Breast epithelium (tissue), 4 donors: ENCODE data around the gene SEMA3F. TPM values are rescaled to one million over a fixed set of nuclear protein-coding genes. Genes with fewer than 3 reads are reported as not detected.
A peak's percentile ranks its signal among the peaks of the same experiment; 100 is the strongest.

ENCODE experiments used
- DNase-seq, 2 donors: peaks; one replicate each; pipeline ENCODE4 v3.0.0-alpha.2; 2019; ENCODE audit warnings: low spot score in 2 of 2
- H3K27ac ChIP-seq, 2 donors: fragments of 200-600 bp; sonication (generic) in 1 of 2; one replicate each; pipeline ENCODE4 v1.5.1; 2016 to 2019; ENCODE audit warnings: mild to moderate bottlenecking in 1 of 2
- H3K27me3 ChIP-seq, 2 donors: fragments of 200-600 bp; sonication (generic) in 1 of 2; one replicate each; pipeline versions ENCODE4 v1.5.1 to v1.6.0; 2017 to 2019; ENCODE audit warnings: control low read depth in 1 of 2, mild to moderate bottlenecking in 1 of 2
- H3K36me3 ChIP-seq: fragments of 200-600 bp; one replicate; pipeline ENCODE4 v1.5.1; 2019
- H3K4me1 ChIP-seq, 2 donors: fragments of 200-600 bp; sonication (generic); one replicate each; pipeline ENCODE4 v1.5.1; 2016 to 2019; ENCODE audit warnings: control low read depth in 1 of 2
- H3K4me3 ChIP-seq, 3 donors: fragments of 200-600 bp; sonication (generic); 1 replicate in 2 of 3; 2 replicates in 1 of 3; pipeline ENCODE4 v1.5.1; 2016 to 2019; ENCODE audit warnings: mild to moderate bottlenecking in 3 of 3, moderate library complexity in 2 of 3
- H3K9me3 ChIP-seq, 2 donors: fragments of 200-600 bp; sonication (generic) in 1 of 2; one replicate each; pipeline ENCODE4 v1.5.1; 2016 to 2019; ENCODE audit warnings: control low read depth in 1 of 2
- POLR2A ChIP-seq: fragments of 450-650 bp; IDR thresholded peaks from one replicate; pipeline ENCODE4 v1.6.1; 2016; ENCODE audit warnings: antibody characterized with exemption, mild to moderate bottlenecking, moderate library complexity
- POLR2AphosphoS5 ChIP-seq, 3 donors: sonication (generic); formaldehyde crosslinking; IDR thresholded peaks; one replicate each; pipeline ENCODE4 v1.6.1; 2017; ENCODE audit warnings: antibody characterized with exemption in 3 of 3
- intact Hi-C: fragments of 100-400 bp; cut with DNase I; formaldehyde crosslinking; loops from one replicate; pipeline ENCODE4 v1.15.1; 2023; ENCODE audit warnings: low total_unique reads
- total RNA-seq, 3 donors: library from RNA; depleted of rRNA; stranded (reverse); fragments of >200 nt; gene quantifications; one replicate each; pipeline ENCODE4 v1.1.0, GENCODE V29; 2016
- TF ChIP-seq, protein P1 (sequence below), 3 donors: fragments of 450-650 bp; IDR thresholded peaks; one replicate each; pipeline ENCODE4 v1.5.1; 2016 to 2017; ENCODE audit warnings: antibody characterized with exemption in 3 of 3, mild to moderate bottlenecking in 3 of 3, moderate library complexity in 3 of 3

Gene SEMA3F
- total RNA-seq, 3 donors from 2014 or later = 7.7 to 49.8 (median 26.9) TPM

- H3K27me3 ChIP-seq = no peaks in the 10 kb centered on the region
- intact Hi-C loops = no loop called here
- peak overlapping the region; percentile 47 to 89 (median 66) for H3K4me3 ChIP-seq
- peak overlapping the region; percentile 78 to 90 for H3K27ac ChIP-seq
- no peaks in the 10 kb centered on the region for H3K9me3 ChIP-seq
- peaks cover 13 to 21% of the 10 kb centered on the region in 2 donors for H3K4me1 ChIP-seq
- no peak for TF ChIP-seq POLR2AphosphoS5 (IDR thresholded peaks at IDR 0.05)
- no peak for DNase-seq
- H3K36me3 ChIP-seq = no peaks in the 10 kb centered on the region
Measured at GRCh38 chr3:50155891-50156290, 767 bp downstream of the SEMA3F start.

- H3K4me1 ChIP-seq = peaks cover 5 to 12% of the 10 kb centered on the region in 2 donors
- H3K27ac ChIP-seq = peak overlapping the region; percentile 78 to 90
- intact Hi-C loops = no loop called here
- H3K9me3 ChIP-seq = no peaks in the 10 kb centered on the region
- no peaks in the 10 kb centered on the region for H3K36me3 ChIP-seq
- H3K4me3 ChIP-seq = peak overlapping the region; percentile 47 to 89 (median 66)
- H3K27me3 ChIP-seq = no peaks in the 10 kb centered on the region
- no peak for DNase-seq
- no peak for TF ChIP-seq POLR2A
- TF ChIP-seq, protein P1, sequence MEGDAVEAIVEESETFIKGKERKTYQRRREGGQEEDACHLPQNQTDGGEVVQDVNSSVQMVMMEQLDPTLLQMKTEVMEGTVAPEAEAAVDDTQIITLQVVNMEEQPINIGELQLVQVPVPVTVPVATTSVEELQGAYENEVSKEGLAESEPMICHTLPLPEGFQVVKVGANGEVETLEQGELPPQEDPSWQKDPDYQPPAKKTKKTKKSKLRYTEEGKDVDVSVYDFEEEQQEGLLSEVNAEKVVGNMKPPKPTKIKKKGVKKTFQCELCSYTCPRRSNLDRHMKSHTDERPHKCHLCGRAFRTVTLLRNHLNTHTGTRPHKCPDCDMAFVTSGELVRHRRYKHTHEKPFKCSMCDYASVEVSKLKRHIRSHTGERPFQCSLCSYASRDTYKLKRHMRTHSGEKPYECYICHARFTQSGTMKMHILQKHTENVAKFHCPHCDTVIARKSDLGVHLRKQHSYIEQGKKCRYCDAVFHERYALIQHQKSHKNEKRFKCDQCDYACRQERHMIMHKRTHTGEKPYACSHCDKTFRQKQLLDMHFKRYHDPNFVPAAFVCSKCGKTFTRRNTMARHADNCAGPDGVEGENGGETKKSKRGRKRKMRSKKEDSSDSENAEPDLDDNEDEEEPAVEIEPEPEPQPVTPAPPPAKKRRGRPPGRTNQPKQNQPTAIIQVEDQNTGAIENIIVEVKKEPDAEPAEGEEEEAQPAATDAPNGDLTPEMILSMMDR (IDR thresholded peaks at IDR 0.05) = no peak
- TF ChIP-seq POLR2AphosphoS5 (IDR thresholded peaks at IDR 0.05) = no peak
Measured at GRCh38 chr3:50156549-50157493, 1.7 kb downstream of the SEMA3F start.

DNA sequence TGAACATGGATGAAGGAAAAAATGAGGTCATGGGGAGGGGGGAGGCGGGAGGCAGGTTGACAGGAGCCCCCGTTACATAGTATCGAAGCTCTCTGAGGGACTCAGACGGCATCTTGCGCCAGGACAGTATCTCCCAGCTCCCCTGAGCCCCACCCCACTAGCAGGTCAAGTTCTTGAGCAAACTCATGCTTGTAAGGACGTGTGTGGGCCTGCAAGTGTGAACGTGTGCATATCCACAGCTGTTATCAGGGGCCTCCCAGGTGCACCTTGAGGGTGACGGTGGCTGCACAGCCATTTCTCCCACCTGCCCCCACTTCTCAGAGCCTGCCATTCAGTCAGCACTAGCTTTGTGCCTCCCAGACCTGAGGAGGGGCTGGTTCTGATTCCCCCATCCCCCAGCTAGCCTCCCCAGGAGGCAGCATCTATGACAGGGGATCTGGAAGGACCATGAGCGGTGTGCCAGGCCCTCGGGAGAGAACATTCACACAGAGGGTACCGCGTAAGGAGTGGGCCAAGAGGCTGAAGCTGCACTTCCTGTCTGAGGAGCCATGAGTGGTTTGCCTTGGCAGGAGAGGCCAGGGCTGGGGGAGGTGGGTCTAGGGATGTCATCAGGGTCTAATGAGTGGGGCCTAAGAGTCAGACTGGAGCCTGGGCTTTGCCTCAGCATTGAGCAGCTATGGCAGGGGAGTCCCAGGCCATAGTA lies 2.9 kb downstream of the SEMA3F start:
- Histone ChIP-seq H3K4me3 (peak overlapping the region in 1 of 3 donors; percentile 89), H3K4me1 (peaks cover 0 to 6% of the 10 kb centered on the region in 2 donors)
- intact Hi-C loops = no loop called here

DNA sequence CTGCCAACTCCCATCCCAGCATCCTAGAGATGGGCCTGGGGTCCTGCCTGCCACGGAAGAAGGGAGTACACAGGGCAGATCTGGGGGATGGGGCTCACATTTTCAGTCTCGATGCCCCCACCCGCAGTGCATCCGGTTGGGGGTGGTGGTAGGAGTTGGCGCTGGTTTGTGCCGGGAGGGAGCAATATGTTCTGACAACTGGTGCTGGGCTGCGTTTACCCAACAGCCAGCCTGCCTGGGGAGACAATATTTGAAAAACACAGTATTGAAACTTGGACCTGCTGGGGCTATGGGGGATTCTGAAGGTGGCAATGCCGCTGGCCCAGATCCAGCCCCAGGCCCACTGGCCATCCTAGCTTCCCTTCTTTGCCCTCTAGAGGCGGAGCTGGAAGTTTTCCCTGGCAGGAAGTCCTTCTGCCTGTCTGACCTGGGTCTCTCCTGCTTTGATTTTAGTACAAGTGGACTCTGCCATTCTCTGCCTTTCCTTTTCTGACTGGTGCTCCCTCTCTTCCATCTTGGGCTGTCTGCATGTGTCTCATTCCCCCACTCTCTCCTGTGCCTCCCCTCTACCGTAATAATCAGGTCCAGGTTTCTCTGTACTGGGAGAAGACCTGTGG lies 3.5 kb downstream of the SEMA3F start:
- TF ChIP-seq, protein P1 (IDR thresholded peaks at IDR 0.05) = no peak
- TF ChIP-seq POLR2A (no peak), POLR2AphosphoS5 (IDR thresholded peaks at IDR 0.05) (no peak)
- Histone ChIP-seq H3K9me3 (no peaks in the 10 kb centered on the region), H3K4me3 (peak overlapping the region in 1 of 3 donors; percentile 89), H3K36me3 (no peaks in the 10 kb centered on the region), H3K27me3 (no peaks in the 10 kb centered on the region), H3K4me1 (peaks cover 0 to 6% of the 10 kb centered on the region in 2 donors), H3K27ac (peak overlapping the region; percentile 78 to 90)
- DNase-seq = no peak
- intact Hi-C loops = no loop called here

More for the DNA sequence above, 2.9 kb downstream of the SEMA3F start:
- no peaks in the 10 kb centered on the region for H3K9me3 ChIP-seq
- H3K27ac ChIP-seq = peak overlapping the region; percentile 78 to 90
- no peaks in the 10 kb centered on the region for H3K27me3 ChIP-seq
- no peak for TF ChIP-seq POLR2A
- DNase-seq = peak in 1 of 2 donors; percentile 58
- H3K36me3 ChIP-seq = no peaks in the 10 kb centered on the region

GRCh38 chr3:50160561-50160983 lies 5.4 kb downstream of the SEMA3F start:
- TF ChIP-seq, protein P1 (IDR thresholded peaks at IDR 0.05) = no peak
- TF ChIP-seq POLR2AphosphoS5 (IDR thresholded peaks at IDR 0.05) (no peak), POLR2A (no peak)
- peak overlapping the region in 1 of 3 donors; percentile 20 for H3K4me3 ChIP-seq
- H3K27ac ChIP-seq = peak overlapping the region in 1 of 2 donors; percentile 90
- H3K9me3 ChIP-seq = no peaks in the 10 kb centered on the region
- H3K36me3 ChIP-seq = no peaks in the 10 kb centered on the region
- H3K27me3 ChIP-seq = no peaks in the 10 kb centered on the region
- intact Hi-C loops = no loop called here
- H3K4me1 ChIP-seq = peaks cover 14 to 21% of the 10 kb centered on the region in 2 donors
- DNase-seq = no peak
